Neutrophil (primary cell): Measurements from ENCODE around the gene ZNF44.

Experiments used
- H3K27ac ChIP-seq: fragments of 200-600 bp; sonication (generic); 2 replicates; pipeline ENCODE4 v1.5.1; 2016; ENCODE audit warnings: mild to moderate bottlenecking, moderate library complexity
- H3K27me3 ChIP-seq: fragments of 200-600 bp; sonication (generic); 2 replicates; pipeline ENCODE4 v1.6.0; 2016; ENCODE audit warnings: mild to moderate bottlenecking
- H3K36me3 ChIP-seq: fragments of 200-600 bp; sonication (generic); 2 replicates; pipeline ENCODE4 v1.5.1; 2017
- H3K4me1 ChIP-seq, 2 experiments: fragments of 200-600 bp in 1 of 2; sonication (generic) in 1 of 2; 1 replicate in 1 of 2; 2 replicates in 1 of 2; pipeline versions ENCODE4 v1.5.1 to v1.6.1; 2013 to 2016; ENCODE audit warnings: low read depth in 1 of 2, low read length in 1 of 2, mild to moderate bottlenecking in 1 of 2, moderate library complexity in 1 of 2; ENCODE audit not compliant: control insufficient read depth in 1 of 2, insufficient read depth in 1 of 2
- H3K4me3 ChIP-seq, 2 experiments: fragments of 200-600 bp in 1 of 2; sonication (generic) in 1 of 2; 1 replicate in 1 of 2; 2 replicates in 1 of 2; pipeline ENCODE4 v1.5.1; 2013 to 2016; ENCODE audit warnings: low read depth in 1 of 2, low read length in 1 of 2, mild to moderate bottlenecking in 1 of 2, moderate library complexity in 1 of 2
- H3K9me3 ChIP-seq: fragments of 200-600 bp; sonication (generic); 2 replicates; pipeline ENCODE4 v1.5.1; 2016
- TF ChIP-seq, protein P1 (sequence below): fragments of 200-600 bp; sonication (generic); IDR thresholded peaks from 2 replicates; pipeline ENCODE4 v1.5.1; 2016; ENCODE audit warnings: antibody characterized with exemption

ZNF44 gene

DNA sequence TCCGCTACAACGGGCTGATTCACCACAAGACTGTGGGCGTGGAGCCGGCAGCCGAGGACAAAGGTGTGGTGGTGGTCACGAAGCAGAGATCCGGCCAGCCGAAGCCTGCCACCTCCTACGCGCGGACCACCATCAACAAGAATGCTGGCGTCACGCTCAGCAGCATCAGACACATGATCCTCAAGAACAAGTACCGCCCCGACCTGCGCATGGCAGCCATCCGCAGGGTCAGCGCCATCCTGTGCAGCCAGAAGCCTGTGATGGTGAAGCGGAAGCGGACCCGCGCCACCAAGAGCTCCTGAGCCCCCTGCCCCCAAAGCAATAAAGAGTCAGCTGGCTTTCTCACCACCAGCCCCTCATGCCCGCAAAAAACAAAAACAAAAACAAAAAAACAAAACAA is 34.4 kb downstream of the ZNF44 start:
- Histone ChIP-seq H3K27me3 (no peaks in the 10 kb centered on the region), H3K27ac (peak overlapping the region; percentile 59), H3K36me3 (no peaks in the 10 kb centered on the region), H3K4me3 (no peak overlapping the region), H3K9me3 (peaks cover 17% of the 10 kb centered on the region), H3K4me1 (peaks cover 20 to 31% of the 10 kb centered on the region in 2 experiments)
- TF ChIP-seq, protein P1, sequence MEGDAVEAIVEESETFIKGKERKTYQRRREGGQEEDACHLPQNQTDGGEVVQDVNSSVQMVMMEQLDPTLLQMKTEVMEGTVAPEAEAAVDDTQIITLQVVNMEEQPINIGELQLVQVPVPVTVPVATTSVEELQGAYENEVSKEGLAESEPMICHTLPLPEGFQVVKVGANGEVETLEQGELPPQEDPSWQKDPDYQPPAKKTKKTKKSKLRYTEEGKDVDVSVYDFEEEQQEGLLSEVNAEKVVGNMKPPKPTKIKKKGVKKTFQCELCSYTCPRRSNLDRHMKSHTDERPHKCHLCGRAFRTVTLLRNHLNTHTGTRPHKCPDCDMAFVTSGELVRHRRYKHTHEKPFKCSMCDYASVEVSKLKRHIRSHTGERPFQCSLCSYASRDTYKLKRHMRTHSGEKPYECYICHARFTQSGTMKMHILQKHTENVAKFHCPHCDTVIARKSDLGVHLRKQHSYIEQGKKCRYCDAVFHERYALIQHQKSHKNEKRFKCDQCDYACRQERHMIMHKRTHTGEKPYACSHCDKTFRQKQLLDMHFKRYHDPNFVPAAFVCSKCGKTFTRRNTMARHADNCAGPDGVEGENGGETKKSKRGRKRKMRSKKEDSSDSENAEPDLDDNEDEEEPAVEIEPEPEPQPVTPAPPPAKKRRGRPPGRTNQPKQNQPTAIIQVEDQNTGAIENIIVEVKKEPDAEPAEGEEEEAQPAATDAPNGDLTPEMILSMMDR = no peak

DNA sequence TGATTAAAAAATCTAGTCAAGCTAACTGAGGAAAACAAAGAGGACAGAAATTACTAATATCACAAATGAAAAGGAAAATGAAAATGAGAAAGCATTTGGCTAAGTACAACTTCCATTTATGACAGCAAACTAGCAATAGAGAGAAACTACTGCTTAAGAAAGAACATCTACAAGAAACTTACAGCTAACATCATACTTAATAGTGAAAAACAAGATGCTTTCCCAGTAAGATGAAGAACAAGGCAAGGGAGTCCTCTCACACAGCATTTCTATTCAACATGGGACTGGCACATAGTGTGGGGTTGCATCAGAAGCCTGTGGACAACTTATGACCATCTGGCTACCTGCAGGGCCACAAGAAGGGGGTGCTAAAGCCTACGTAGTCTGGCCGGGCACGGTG is 39.3 kb downstream of the ZNF44 start:
- Histone ChIP-seq H3K27me3 (no peaks in the 10 kb centered on the region), H3K4me3 (no peak overlapping the region), H3K36me3 (no peaks in the 10 kb centered on the region), H3K4me1 (peaks cover 8 to 19% of the 10 kb centered on the region in 2 experiments), H3K9me3 (peaks cover 23% of the 10 kb centered on the region), H3K27ac (no peak overlapping the region)
- TF ChIP-seq, protein P1 = no peak

DNA sequence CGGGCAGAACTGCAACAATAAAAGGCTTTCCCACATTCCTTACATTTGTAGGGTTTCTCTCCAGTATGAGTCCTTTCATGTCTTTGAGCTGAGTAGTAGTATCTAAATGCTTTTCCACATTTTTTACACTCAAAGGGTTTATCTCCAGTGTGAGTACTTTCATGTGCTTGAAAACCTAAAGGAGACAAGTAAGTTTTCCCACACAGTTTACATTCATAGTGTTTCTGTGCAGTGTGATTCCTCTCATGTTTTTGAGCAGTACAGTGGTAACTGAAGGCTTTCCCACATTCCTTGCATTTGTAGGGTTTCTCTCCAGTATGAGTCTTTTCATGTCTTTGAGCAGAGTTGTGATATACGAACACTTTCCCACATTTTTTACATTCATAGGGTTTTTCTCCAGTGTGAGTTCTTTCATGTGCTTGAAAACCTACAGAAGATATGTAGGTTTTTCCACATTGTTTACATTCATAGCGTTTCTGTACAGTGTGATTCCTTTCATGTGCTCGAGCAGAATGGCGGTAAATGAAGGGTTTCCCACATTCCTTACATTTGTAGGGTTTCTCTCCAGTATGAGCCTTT is 47.0 kb downstream of the ZNF44 start:
- Histone ChIP-seq H3K9me3 (peaks cover 55% of the 10 kb centered on the region), H3K27me3 (no peaks in the 10 kb centered on the region), H3K36me3 (no peaks in the 10 kb centered on the region), H3K4me1 (no peaks in the 10 kb centered on the region), H3K4me3 (no peak overlapping the region), H3K27ac (no peak overlapping the region)
- TF ChIP-seq, protein P1 = no peak

DNA sequence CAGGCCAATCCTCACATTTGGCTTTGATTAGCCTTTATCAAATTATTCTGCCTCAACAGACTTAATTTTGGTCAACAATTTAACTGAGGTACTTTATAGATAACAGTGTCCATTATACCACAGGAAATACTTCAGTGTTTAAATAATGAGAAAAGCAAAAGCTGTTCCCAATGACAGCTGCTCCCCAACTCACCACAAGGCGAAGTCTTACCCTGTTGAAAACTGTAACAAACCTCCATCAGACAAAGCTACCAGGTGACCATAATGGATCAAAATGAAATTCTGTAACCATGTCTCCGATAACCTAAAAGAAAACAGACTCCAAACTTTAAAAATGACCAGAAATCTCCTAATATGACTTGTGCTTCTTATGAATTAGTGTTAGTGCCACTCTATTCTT is 50.3 kb downstream of the ZNF44 start:
- Histone ChIP-seq H3K9me3 (peaks cover 38% of the 10 kb centered on the region), H3K36me3 (no peaks in the 10 kb centered on the region), H3K4me3 (no peak overlapping the region), H3K27me3 (no peaks in the 10 kb centered on the region), H3K4me1 (no peaks in the 10 kb centered on the region), H3K27ac (no peak overlapping the region)
- TF ChIP-seq, protein P1 = no peak

DNA sequence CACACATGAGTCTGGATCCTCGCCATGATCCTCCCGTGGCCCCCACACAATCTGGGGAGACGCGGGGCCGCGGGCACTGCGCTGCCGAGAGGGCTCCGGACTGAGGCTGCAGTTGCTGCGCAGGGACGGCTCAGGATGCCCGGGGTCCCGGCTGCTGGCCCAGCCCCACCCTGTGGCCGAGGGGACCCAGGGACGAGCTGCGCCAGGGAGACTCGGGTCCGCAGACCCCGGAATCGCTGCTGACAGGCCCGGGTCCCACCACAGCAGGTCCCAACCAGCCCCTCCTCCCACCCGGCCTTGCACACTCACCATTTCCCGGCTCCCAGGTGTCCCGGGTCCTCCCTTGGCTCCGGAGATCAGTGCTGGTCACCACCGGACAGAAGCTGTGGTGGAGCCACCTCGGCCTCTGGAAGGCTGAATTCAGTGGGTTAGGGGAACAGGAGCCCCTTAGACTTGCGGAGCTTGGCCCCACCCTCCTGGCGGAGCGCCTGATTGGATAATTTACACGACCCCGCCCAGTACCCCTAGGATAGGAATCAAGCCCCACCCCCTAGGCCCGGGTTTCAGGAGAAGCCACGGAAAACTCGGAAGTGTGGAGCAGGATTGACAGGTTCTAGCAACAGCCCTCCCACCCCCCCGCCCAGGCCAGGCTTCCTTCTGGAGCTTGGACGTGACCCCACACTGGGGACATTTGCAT is 57.4 kb downstream of the ZNF44 start:
- Histone ChIP-seq H3K36me3 (no peaks in the 10 kb centered on the region), H3K9me3 (peaks cover 18% of the 10 kb centered on the region), H3K27ac (no peak overlapping the region), H3K4me1 (no peaks in the 10 kb centered on the region), H3K27me3 (no peaks in the 10 kb centered on the region), H3K4me3 (no peak overlapping the region)
- TF ChIP-seq, protein P1 = no peak
